Hepatocyte (in vitro differentiated cells): Measurements from ENCODE around the gene ATR. TPM values are rescaled to one million over a fixed set of nuclear protein-coding genes. Genes with fewer than 3 reads are reported as not detected.

Experiments used
- DNase-seq: peaks from one replicate; pipeline ENCODE4 v3.0.0-alpha.2; 2016; ENCODE audit warnings: low spot score
- H2AFZ ChIP-seq: fragments of 200-600 bp; sonication (generic); 2 replicates; pipeline ENCODE4 v1.6.0; 2016; ENCODE audit warnings: antibody characterized with exemption, mild to moderate bottlenecking
- H3K27ac ChIP-seq: fragments of 200-600 bp; sonication (generic); 2 replicates; pipeline ENCODE4 v1.5.1; 2016; ENCODE audit warnings: mild to moderate bottlenecking
- H3K27me3 ChIP-seq: fragments of 200-600 bp; sonication (generic); 2 replicates; pipeline ENCODE4 v1.6.1; 2016
- H3K36me3 ChIP-seq: fragments of 200-600 bp; sonication (generic); replicated peaks from 2 replicates; pipeline ENCODE4 v1.5.1; 2016; ENCODE audit warnings: low read depth; ENCODE audit not compliant: insufficient read depth
- H3K4me1 ChIP-seq: fragments of 200-600 bp; sonication (generic); 2 replicates; pipeline ENCODE4 v1.5.1; 2016; ENCODE audit warnings: mild to moderate bottlenecking, moderate library complexity; ENCODE audit not compliant: insufficient read depth
- H3K4me2 ChIP-seq: fragments of 200-600 bp; sonication (generic); 2 replicates; pipeline ENCODE4 v1.6.0; 2016
- H3K4me3 ChIP-seq: fragments of 200-600 bp; sonication (generic); 2 replicates; pipeline ENCODE4 v1.5.1; 2016; ENCODE audit warnings: mild to moderate bottlenecking
- H3K79me2 ChIP-seq: fragments of 200-600 bp; sonication (generic); 2 replicates; pipeline ENCODE4 v1.6.0; 2017; ENCODE audit warnings: mild to moderate bottlenecking
- H3K9me2 ChIP-seq: fragments of 200-600 bp; sonication (generic); replicated peaks from 2 replicates; pipeline ENCODE4 v1.6.0; 2017; ENCODE audit warnings: mild to moderate bottlenecking; ENCODE audit not compliant: insufficient read depth
- H3K9me3 ChIP-seq: fragments of 200-600 bp; sonication (generic); 2 replicates; pipeline ENCODE4 v1.5.1; 2016; ENCODE audit warnings: low read depth, mild to moderate bottlenecking
- H4K20me1 ChIP-seq: fragments of 200-600 bp; sonication (generic); 2 replicates; pipeline ENCODE4 v1.6.0; 2016; ENCODE audit warnings: mild to moderate bottlenecking; ENCODE audit not compliant: insufficient read depth, poor library complexity, severe bottlenecking
- EZH2 ChIP-seq: fragments of 200-600 bp; sonication (generic); IDR thresholded peaks from 2 replicates; pipeline ENCODE4 v1.6.1; 2016; ENCODE audit warnings: antibody characterized with exemption, mild to moderate bottlenecking, borderline replicate concordance
- EZH2phosphoT487 ChIP-seq: fragments of 200-600 bp; sonication (generic); IDR thresholded peaks from one replicate; pipeline ENCODE4 v1.6.1; 2018; ENCODE audit warnings: antibody characterized with exemption, mild to moderate bottlenecking, low read depth, moderate library complexity; ENCODE audit not compliant: unreplicated experiment, severe bottlenecking
- WGBS: methylation state at CpG from one replicate; pipeline ENCODE4 v1.1.6; 2016; ENCODE audit warnings: low lambda C conversion rate; ENCODE audit errors: missing lambda C conversion rate; 5-methylcytosine and 5-hydroxymethylcytosine counted together
- polyA plus RNA-seq: library from polyadenylated mRNA; unstranded; fragments of >200 nt; fragmentation: Nextera tagmentation; extraction: Ambion mirVana; gene quantifications from 2 replicates; pipeline ENCODE4 v1.2.1, GENCODE V29; 2016
- total RNA-seq: library from RNA; depleted of rRNA; stranded (reverse); fragments of >200 nt; gene quantifications from 2 replicates; pipeline ENCODE4 v1.2.3, GENCODE V29; 2014
- TF ChIP-seq, protein P1 (sequence below): fragments of 200-600 bp; sonication (generic); IDR thresholded peaks from 2 replicates; pipeline ENCODE4 v1.5.1; 2016; ENCODE audit warnings: antibody characterized with exemption, mild to moderate bottlenecking; ENCODE audit not compliant: poor library complexity

The ATR gene
- total and polyA plus RNA-seq, 2 experiments from 2014 or later: 10.0 to 35.6 TPM

DNA sequence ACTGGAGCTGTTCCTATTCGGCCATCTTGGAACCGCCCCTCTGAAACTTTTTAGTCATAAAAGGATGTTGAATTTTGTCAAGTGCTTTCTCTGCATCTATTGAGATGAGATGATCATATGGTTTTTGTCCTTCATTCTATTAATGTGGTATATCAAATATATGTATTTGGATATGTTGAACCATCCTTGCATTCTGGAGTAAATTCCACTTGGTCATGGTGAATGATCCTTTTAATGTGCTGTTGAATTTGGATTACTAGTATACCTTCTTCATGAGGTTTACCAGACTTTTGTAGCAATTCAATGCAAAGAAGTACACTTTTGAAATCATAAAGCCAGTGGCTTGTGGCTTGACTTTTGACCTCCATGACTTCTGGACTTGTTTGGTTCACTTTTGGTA, 97.3 kb downstream of the ATR start:
- Histone ChIP-seq H3K9me2 (no peaks in the 10 kb centered on the region), H3K9me3 (peaks cover 10% of the 10 kb centered on the region), H3K36me3 (no peaks in the 10 kb centered on the region), H2AFZ (no peak overlapping the region), H3K4me1 (no peaks in the 10 kb centered on the region), H3K4me3 (no peak overlapping the region), H4K20me1 (no peaks in the 10 kb centered on the region), H3K4me2 (no peak overlapping the region), H3K27me3 (no peaks in the 10 kb centered on the region), H3K79me2 (no peaks in the 10 kb centered on the region), H3K27ac (no peak overlapping the region)
- 100% methylated on average over 2 of the region's 2 CpGs for WGBS
- TF ChIP-seq, protein P1, sequence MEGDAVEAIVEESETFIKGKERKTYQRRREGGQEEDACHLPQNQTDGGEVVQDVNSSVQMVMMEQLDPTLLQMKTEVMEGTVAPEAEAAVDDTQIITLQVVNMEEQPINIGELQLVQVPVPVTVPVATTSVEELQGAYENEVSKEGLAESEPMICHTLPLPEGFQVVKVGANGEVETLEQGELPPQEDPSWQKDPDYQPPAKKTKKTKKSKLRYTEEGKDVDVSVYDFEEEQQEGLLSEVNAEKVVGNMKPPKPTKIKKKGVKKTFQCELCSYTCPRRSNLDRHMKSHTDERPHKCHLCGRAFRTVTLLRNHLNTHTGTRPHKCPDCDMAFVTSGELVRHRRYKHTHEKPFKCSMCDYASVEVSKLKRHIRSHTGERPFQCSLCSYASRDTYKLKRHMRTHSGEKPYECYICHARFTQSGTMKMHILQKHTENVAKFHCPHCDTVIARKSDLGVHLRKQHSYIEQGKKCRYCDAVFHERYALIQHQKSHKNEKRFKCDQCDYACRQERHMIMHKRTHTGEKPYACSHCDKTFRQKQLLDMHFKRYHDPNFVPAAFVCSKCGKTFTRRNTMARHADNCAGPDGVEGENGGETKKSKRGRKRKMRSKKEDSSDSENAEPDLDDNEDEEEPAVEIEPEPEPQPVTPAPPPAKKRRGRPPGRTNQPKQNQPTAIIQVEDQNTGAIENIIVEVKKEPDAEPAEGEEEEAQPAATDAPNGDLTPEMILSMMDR: no peak
- no peak for TF ChIP-seq EZH2phosphoT487
- TF ChIP-seq EZH2: no peak
- DNase-seq: no peak

DNA sequence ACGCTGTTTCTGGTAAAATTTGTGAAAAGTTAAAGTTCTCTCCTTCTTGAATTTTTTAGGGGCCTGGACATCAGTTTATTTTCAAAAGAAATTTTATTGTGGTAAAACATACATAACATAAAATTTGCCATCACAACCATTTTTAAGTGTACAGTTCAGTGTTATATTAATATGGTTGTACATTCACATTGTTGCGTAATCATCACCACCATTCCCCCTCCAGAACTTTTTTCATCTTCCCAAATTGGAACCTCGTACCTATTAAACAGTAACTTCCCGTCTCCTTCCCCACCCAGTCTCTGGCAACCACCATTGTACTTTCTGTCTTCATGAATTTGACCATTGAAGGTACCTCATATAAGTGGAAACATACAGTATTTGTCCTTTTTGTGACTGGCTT, 107.7 kb downstream of the ATR start:
- no peak overlapping the region for H2AFZ ChIP-seq
- H3K27me3 ChIP-seq: no peaks in the 10 kb centered on the region
- H3K9me3 ChIP-seq: no peaks in the 10 kb centered on the region
- no peak overlapping the region for H3K27ac ChIP-seq
- no peaks in the 10 kb centered on the region for H3K79me2 ChIP-seq
- no peaks in the 10 kb centered on the region for H3K9me2 ChIP-seq
- no peaks in the 10 kb centered on the region for H3K4me1 ChIP-seq
- WGBS: 97% methylated on average over 4 of the region's 4 CpGs
- TF ChIP-seq EZH2phosphoT487 (no peak), EZH2 (no peak)
- TF ChIP-seq, protein P1: no peak
- H3K4me2 ChIP-seq: no peak overlapping the region
- H3K4me3 ChIP-seq: no peak overlapping the region
- H3K36me3 ChIP-seq: no peaks in the 10 kb centered on the region
- no peak for DNase-seq
- H4K20me1 ChIP-seq: no peaks in the 10 kb centered on the region

DNA sequence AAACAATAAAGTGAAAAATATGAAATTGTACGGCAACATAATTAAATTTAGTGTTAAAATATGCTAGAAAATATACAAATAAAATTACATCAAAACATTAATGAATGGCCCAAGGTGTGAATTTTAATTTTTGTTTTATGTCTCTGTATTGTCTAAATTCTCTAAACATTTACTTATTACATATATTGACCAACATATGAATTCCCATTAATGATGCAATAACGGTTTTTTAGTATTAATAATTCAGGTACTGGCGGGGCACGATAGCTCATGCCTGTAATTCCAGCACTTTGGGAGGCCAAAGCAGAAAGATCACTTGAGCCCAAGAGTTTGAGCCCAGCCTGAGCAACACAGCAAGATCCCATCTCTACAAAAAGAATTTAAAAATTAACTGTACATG, 110.1 kb downstream of the ATR start:
- Histone ChIP-seq H3K27ac (no peak overlapping the region), H3K4me1 (no peaks in the 10 kb centered on the region), H3K27me3 (no peaks in the 10 kb centered on the region), H3K9me2 (no peaks in the 10 kb centered on the region), H3K4me3 (no peak overlapping the region), H4K20me1 (no peaks in the 10 kb centered on the region), H3K36me3 (no peaks in the 10 kb centered on the region), H3K4me2 (no peak overlapping the region), H2AFZ (no peak overlapping the region), H3K9me3 (no peaks in the 10 kb centered on the region), H3K79me2 (no peaks in the 10 kb centered on the region)
- no peak for TF ChIP-seq EZH2phosphoT487
- TF ChIP-seq, protein P1: no peak
- TF ChIP-seq EZH2: no peak
- WGBS: 98% methylated on average over 4 of the region's 4 CpGs
- no peak for DNase-seq

DNA sequence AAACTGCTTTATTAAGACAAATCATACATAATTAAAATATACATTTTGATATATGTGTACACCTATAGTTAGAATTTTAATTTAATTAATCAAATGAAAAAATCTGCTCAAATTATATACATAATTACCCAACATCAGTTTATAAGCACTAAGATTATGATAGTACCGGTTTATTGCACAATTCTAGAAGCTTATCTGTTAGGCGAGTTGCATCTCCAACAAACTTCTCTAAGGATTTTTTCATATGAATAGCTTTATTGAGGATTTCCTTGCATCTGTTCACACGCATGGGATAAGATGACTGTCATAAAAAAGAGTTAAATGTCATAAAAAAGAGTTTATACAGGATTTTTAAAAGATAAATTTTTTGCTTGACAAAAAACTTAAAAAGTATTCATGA, 110.8 kb downstream of the ATR start:
- 78% methylated on average over 3 of the region's 3 CpGs for WGBS
- H3K27me3 ChIP-seq: no peaks in the 10 kb centered on the region
- TF ChIP-seq EZH2: no peak
- no peak for TF ChIP-seq EZH2phosphoT487
- TF ChIP-seq, protein P1: no peak

More for the DNA sequence above, 110.8 kb downstream of the ATR start:
- Histone ChIP-seq H2AFZ (no peak overlapping the region), H3K9me3 (no peaks in the 10 kb centered on the region), H3K36me3 (no peaks in the 10 kb centered on the region), H3K4me3 (no peak overlapping the region), H3K4me2 (no peak overlapping the region), H3K79me2 (no peaks in the 10 kb centered on the region), H4K20me1 (no peaks in the 10 kb centered on the region), H3K9me2 (no peaks in the 10 kb centered on the region), H3K4me1 (no peaks in the 10 kb centered on the region), H3K27ac (no peak overlapping the region)
- no peak for DNase-seq
